ENCODE measurements around the gene HUNK. TPM values are rescaled to one million over a fixed set of nuclear protein-coding genes. Genes with fewer than 3 reads are reported as not detected.

The HUNK gene
- total RNA-seq, 1 donor from 2014 or later: 29.1 TPM

DNA sequence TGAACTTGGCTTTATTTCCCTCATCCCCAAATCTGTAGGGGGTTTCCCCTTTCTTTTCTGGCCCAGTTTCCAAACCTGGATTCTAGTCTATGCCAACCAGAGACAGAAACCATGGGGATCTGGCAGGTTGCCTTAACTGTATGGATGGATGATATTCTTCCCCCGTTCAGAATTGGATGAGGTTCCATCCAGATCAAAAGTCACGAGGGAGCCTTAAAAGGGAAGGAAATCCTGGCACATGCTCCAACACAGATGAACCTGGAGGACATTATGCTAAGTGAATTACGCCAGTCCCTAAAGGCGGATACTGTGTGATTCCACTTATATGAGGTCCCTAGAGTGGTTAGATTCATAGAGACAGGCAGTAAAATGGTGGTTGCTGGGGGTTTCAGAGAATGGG lies 124.4 kb downstream of the HUNK start:
- H3K4me3 Mint-ChIP-seq: no peak overlapping the region

DNA sequence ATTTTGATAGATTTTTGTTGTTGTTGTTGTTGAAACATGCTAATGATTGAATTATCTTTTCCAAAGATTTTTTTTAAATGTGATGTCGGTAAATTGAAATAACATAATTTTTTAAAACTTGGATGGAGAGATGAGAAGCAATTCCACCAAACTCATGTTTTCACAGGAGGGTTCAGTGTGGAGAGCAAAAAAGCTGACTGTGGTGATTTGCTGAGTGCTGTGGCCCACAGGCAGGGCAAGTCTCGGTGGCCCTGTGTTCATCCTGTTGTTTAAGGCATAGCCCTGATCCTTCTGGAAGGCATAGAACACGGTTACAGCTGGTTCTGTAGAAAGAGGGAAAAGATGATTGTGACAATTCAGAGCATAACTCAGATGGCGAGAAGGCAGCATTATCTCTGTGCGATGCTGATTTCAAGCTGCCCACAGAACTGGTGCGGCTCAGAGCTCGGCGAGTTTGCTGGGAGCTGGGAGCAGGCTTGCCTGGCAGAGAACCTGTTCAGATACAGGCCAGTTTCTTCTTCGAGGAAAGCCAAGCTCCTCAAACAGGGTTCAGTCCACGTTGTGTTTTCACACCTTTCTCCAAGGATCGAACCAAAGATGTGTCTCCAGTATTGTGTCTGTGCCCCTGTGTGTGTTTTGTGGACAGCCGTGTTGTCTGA lies 127.1 kb downstream of the HUNK start:
- DNase-seq (ENCODE audit: low read depth, low spot score): no peak
- H3K27me3 Mint-ChIP-seq (ENCODE audit: low read depth): no peaks in the 10 kb centered on the region
- H3K4me3 Mint-ChIP-seq: no peak overlapping the region
- peaks cover 3% of the 10 kb centered on the region for H3K9me3 Mint-ChIP-seq
- no peaks in the 10 kb centered on the region for H3K4me1 Mint-ChIP-seq
- peaks cover 33% of the 10 kb centered on the region for H3K36me3 Mint-ChIP-seq (ENCODE audit: low read depth)
- H3K27ac Mint-ChIP-seq (ENCODE audit: unreplicated experiment): peak overlapping the region; percentile 75
- TF ChIP-seq, protein P1, sequence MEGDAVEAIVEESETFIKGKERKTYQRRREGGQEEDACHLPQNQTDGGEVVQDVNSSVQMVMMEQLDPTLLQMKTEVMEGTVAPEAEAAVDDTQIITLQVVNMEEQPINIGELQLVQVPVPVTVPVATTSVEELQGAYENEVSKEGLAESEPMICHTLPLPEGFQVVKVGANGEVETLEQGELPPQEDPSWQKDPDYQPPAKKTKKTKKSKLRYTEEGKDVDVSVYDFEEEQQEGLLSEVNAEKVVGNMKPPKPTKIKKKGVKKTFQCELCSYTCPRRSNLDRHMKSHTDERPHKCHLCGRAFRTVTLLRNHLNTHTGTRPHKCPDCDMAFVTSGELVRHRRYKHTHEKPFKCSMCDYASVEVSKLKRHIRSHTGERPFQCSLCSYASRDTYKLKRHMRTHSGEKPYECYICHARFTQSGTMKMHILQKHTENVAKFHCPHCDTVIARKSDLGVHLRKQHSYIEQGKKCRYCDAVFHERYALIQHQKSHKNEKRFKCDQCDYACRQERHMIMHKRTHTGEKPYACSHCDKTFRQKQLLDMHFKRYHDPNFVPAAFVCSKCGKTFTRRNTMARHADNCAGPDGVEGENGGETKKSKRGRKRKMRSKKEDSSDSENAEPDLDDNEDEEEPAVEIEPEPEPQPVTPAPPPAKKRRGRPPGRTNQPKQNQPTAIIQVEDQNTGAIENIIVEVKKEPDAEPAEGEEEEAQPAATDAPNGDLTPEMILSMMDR (conservative IDR thresholded peaks at IDR 0.05): no peak

More for the DNA sequence above, 124.4 kb downstream of the HUNK start:
- Mint-ChIP-seq H3K27me3 (ENCODE audit: low read depth) (no peaks in the 10 kb centered on the region), H3K4me1 (peaks cover 12% of the 10 kb centered on the region), H3K9me3 (no peaks in the 10 kb centered on the region), H3K27ac (ENCODE audit: unreplicated experiment) (peak overlapping the region; percentile 88), H3K36me3 (ENCODE audit: low read depth) (peaks cover 24% of the 10 kb centered on the region)
- TF ChIP-seq, protein P1 (conservative IDR thresholded peaks at IDR 0.05): no peak
- no peak for DNase-seq (ENCODE audit: low read depth, low spot score)

DNA sequence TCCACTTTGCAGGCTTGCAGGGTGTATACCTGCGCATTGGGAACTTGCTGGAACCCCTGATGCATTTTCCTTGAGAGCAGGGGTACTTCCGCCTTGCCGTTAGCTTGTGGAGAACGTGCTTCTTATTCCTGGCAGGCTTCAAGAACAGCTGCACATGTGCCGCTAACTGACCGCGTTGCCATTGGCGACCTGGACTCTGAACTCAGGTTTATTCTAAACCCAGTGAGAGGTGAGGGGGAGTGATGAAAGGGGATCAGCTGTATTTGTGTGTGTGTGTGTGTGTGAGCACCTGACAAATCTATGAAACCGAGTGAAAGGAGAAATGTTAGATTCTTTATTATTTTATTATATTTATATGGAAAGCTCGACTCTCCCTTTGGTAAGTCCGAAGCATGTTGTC lies 128.6 kb downstream of the HUNK start:
- DNase-seq (ENCODE audit: low read depth, low spot score): no peak
- peaks cover 27% of the 10 kb centered on the region for H3K36me3 Mint-ChIP-seq (ENCODE audit: low read depth)
- TF ChIP-seq, protein P1 (conservative IDR thresholded peaks at IDR 0.05): no peak
- H3K27ac Mint-ChIP-seq (ENCODE audit: unreplicated experiment): no peak overlapping the region
- H3K4me1 Mint-ChIP-seq: no peaks in the 10 kb centered on the region
- H3K4me3 Mint-ChIP-seq: no peak overlapping the region
- peaks cover 3% of the 10 kb centered on the region for H3K9me3 Mint-ChIP-seq
- no peaks in the 10 kb centered on the region for H3K27me3 Mint-ChIP-seq (ENCODE audit: low read depth)

DNA sequence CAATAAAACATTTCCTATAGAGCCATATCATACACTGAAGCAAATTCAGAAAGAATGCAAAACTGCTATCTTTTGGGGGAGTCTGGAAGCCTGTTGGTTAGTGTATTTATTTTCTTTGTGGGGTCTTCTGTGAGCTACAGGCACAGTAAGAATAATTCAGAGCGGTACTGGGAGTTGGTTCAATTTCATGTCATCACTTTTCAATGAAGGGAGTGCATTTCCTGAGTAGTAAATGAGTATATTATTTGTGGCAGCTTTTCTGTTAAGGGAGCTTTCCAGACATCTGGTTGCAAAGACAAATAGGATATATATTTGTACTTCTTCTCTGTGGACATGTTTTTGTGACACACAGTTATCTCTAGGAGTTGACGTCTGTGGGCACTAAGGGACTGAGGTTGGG lies 130.6 kb downstream of the HUNK start:
- TF ChIP-seq, protein P1 (conservative IDR thresholded peaks at IDR 0.05): no peak
- H3K27me3 Mint-ChIP-seq (ENCODE audit: low read depth): no peaks in the 10 kb centered on the region
- H3K36me3 Mint-ChIP-seq (ENCODE audit: low read depth): peaks cover 28% of the 10 kb centered on the region
- no peak overlapping the region for H3K4me3 Mint-ChIP-seq
- H3K27ac Mint-ChIP-seq (ENCODE audit: unreplicated experiment): no peak overlapping the region
- H3K4me1 Mint-ChIP-seq: peaks cover 6% of the 10 kb centered on the region
- no peak for DNase-seq (ENCODE audit: low read depth, low spot score)
- H3K9me3 Mint-ChIP-seq: peaks cover 6% of the 10 kb centered on the region

DNA sequence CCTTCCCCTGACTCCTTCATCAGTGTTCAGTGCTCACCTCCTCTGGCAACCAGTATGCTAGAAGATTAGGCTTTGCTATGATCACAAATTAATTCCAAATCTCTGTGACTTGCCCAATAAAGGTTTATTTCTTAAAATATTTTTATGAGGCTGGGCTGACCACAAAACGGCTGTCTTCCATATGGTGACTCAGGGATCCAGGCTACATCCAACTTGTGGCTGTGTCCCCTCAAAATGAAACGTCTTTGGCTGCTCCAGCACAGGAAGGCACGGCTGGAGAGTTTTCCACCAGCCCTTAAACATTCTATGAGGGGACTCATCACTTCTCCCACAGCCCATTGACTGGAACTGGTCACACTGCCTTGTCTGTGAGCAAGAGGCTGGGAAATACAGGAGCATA lies 131.5 kb downstream of the HUNK start:
- no peaks in the 10 kb centered on the region for H3K27me3 Mint-ChIP-seq (ENCODE audit: low read depth)
- peaks cover 11% of the 10 kb centered on the region for H3K9me3 Mint-ChIP-seq
- no peak for DNase-seq (ENCODE audit: low read depth, low spot score)
- no peak overlapping the region for H3K27ac Mint-ChIP-seq (ENCODE audit: unreplicated experiment)
- peaks cover 6% of the 10 kb centered on the region for H3K4me1 Mint-ChIP-seq
- H3K36me3 Mint-ChIP-seq (ENCODE audit: low read depth): peaks cover 33% of the 10 kb centered on the region
- TF ChIP-seq, protein P1 (conservative IDR thresholded peaks at IDR 0.05): no peak
- no peak overlapping the region for H3K4me3 Mint-ChIP-seq
